Globus pallidus (tissue), 1 donor: Measurements from ENCODE around the gene PCCA.

Experiments
- DNase-seq: peaks from one replicate; pipeline ENCODE4 v3.0.0-alpha.2; 2015; ENCODE audit warnings: low spot score

The PCCA gene

GRCh38 chr13:100527644-100528043 is 438.8 kb downstream of the PCCA start:
- DNase-seq: no peak

- no peak for DNase-seq
Measured at GRCh38 chr13:100528353-100528752, 439.5 kb downstream of the PCCA start.

GRCh38 chr13:100528820-100529219 is 439.9 kb downstream of the PCCA start:
- DNase-seq: no peak

- no peak for DNase-seq
Measured at GRCh38 chr13:100529666-100530377, 440.9 kb downstream of the PCCA start.

GRCh38 chr13:100530671-100531213 is 441.8 kb downstream of the PCCA start:
- peak; percentile 54 for DNase-seq

- no peak for DNase-seq
Measured at GRCh38 chr13:100532090-100532766, 443.3 kb downstream of the PCCA start.

- no peak for DNase-seq
Measured at GRCh38 chr13:100532836-100533435, 444.0 kb downstream of the PCCA start.

- no peak for DNase-seq
Measured at GRCh38 chr13:100533588-100534041, 444.7 kb downstream of the PCCA start.

GRCh38 chr13:100534147-100534843 is 445.4 kb downstream of the PCCA start:
- no peak for DNase-seq

- DNase-seq: no peak
Measured at GRCh38 chr13:100534911-100535310, 446.0 kb downstream of the PCCA start.

GRCh38 chr13:100535426-100536135 is 446.7 kb downstream of the PCCA start:
- DNase-seq: no peak

- no peak for DNase-seq
Measured at GRCh38 chr13:100536643-100537180, 447.8 kb downstream of the PCCA start.

- DNase-seq: no peak
Measured at GRCh38 chr13:100537486-100537885, 448.6 kb downstream of the PCCA start.

- DNase-seq: no peak
Measured at GRCh38 chr13:100537951-100538462, 449.1 kb downstream of the PCCA start.

- no peak for DNase-seq
Measured at GRCh38 chr13:100540621-100541020, 451.7 kb downstream of the PCCA start.

- no peak for DNase-seq
Measured at GRCh38 chr13:100541897-100542825, 453.3 kb downstream of the PCCA start.

- DNase-seq: no peak
Measured at GRCh38 chr13:100542826-100543156, 453.9 kb downstream of the PCCA start.

- DNase-seq: no peak
Measured at GRCh38 chr13:100543872-100544602, 455.1 kb downstream of the PCCA start.
